ENCODE data around the gene HOXB4.
A peak's percentile ranks its signal among the peaks of the same experiment; 100 is the strongest.

HOXB4 gene

GRCh38 chr17:48555258-48556228 is 22.6 kb downstream of the HOXB4 start:
- FAIRE-seq, result peak; percentile 78
- no peak for DNase-seq (ENCODE audit: insufficient read length, low spot score)
- TF ChIP-seq POLR2A (IDR thresholded peaks at IDR 0.05; ENCODE audit: low read depth, low read length) (no peak), SPI1 (IDR thresholded peaks at IDR 0.05; ENCODE audit: low read depth, low read length) (no peak), POU2F2 (IDR thresholded peaks at IDR 0.05; ENCODE audit: low read depth, low read length) (no peak), TAF1 (IDR thresholded peaks at IDR 0.05; ENCODE audit: low read depth, low read length) (no peak)

DNA sequence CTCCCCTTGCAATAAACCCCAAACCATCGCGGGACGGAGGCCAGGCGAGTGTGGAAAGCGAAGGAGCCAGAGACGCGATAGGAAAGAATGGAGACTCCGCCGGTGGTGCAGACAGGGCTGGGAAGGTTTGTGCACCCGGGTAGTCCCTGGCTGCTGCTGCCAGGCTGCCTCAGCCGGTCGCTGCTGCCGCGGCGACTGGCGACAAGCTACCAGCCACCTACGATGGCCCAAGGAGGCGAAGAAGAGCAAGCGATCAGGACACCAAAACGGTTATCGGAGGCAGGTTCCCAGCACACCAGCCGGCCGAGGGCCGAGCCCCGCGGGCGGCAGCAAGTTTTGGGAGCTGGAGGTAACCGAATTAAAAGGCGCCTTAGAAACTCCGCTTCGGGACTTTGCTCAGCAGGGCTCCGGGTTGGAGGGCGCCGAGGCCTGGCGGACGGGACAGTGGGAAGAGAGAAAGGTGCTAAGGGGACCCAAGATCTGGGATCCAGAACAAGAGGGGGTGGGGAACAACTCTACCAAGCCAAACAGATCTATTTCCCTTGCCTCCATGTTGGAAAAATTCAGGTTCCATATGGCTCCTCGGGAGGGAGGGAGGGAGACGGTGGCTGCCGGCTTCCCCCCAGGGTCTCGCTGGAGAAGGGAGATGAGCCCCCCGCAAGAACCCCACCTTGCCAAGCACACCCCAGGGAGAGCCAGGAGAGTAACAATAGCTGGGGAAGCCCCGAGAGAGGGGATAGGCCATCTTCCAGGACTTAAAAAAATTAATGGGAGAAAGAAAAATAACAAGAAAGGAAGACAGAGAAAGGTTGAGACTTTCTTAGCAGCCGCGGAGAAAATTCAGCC is 23.5 kb downstream of the HOXB4 start:
- DNase-seq (ENCODE audit: insufficient read length, low spot score), result no peak
- no peak for TF ChIP-seq POU2F2 (IDR thresholded peaks at IDR 0.05; ENCODE audit: low read depth, low read length)
- TF ChIP-seq PAX5 (IDR thresholded peaks at IDR 0.05; ENCODE audit: insufficient read depth, low read length, severe bottlenecking), result no peak
- TF ChIP-seq TAF1 (IDR thresholded peaks at IDR 0.05; ENCODE audit: low read depth, low read length), result no peak
- no peak for TF ChIP-seq POLR2AphosphoS5 (IDR thresholded peaks at IDR 0.05; ENCODE audit: low read depth, low read length)
- TF ChIP-seq SPI1 (IDR thresholded peaks at IDR 0.05; ENCODE audit: low read depth, low read length), result no peak
- TF ChIP-seq POLR2A (IDR thresholded peaks at IDR 0.05; ENCODE audit: low read depth, low read length), result no peak
- no peak for FAIRE-seq

DNA sequence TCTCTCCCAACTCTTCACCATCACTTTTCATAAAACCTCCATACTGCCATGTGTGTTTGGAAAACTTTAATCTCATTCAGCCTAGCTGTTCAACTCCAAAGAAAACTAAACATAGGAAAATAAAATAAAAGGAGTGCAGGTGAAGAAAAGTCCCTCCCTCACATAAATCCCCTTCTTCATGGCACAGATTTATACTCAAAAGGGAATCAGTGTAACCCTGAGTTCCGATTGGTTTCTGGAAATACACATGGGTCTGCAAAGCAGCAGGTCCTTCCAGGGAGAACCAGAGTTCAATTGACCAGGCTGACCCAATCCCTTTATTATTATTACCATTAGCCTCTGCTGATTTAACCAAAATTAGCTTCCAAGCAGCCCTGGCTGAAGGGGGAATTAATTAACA is 24.3 kb downstream of the HOXB4 start:
- FAIRE-seq (no peak), DNase-seq (ENCODE audit: insufficient read length, low spot score) (no peak)
- TF ChIP-seq POU2F2 (IDR thresholded peaks at IDR 0.05; ENCODE audit: low read depth, low read length) (no peak), SPI1 (IDR thresholded peaks at IDR 0.05; ENCODE audit: low read depth, low read length) (no peak), TAF1 (IDR thresholded peaks at IDR 0.05; ENCODE audit: low read depth, low read length) (no peak), POLR2AphosphoS5 (IDR thresholded peaks at IDR 0.05; ENCODE audit: low read depth, low read length) (no peak), POLR2A (IDR thresholded peaks at IDR 0.05; ENCODE audit: low read depth, low read length) (no peak), PAX5 (IDR thresholded peaks at IDR 0.05; ENCODE audit: insufficient read depth, low read length, severe bottlenecking) (no peak)

DNA sequence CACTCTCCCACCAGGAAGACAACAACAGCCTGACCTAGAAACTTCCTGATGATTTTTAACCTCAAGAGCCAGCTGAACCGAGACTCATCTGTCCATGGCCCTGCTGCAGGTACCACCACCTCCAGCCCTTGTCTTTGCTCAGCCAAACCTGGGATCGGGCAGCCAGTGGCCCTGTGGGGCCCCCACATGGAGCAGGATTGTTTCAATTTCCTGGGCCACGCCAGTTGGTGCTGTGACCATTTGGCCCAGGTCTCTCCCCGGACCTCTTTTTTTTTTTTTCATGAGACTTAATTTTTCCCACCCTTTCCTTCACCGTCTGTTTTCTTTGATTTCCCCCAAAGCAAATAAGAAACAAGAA is 25.0 kb downstream of the HOXB4 start:
- TF ChIP-seq SPI1 (IDR thresholded peaks at IDR 0.05; ENCODE audit: low read depth, low read length), result no peak
- no peak for TF ChIP-seq TAF1 (IDR thresholded peaks at IDR 0.05; ENCODE audit: low read depth, low read length)
- TF ChIP-seq POU2F2 (IDR thresholded peaks at IDR 0.05; ENCODE audit: low read depth, low read length), result no peak
- no peak for TF ChIP-seq POLR2A (IDR thresholded peaks at IDR 0.05; ENCODE audit: low read depth, low read length)
- TF ChIP-seq POLR2AphosphoS5 (IDR thresholded peaks at IDR 0.05; ENCODE audit: low read depth, low read length), result no peak
- TF ChIP-seq PAX5 (IDR thresholded peaks at IDR 0.05; ENCODE audit: insufficient read depth, low read length, severe bottlenecking), result no peak
- FAIRE-seq, result no peak
- DNase-seq (ENCODE audit: insufficient read length, low spot score), result no peak

DNA sequence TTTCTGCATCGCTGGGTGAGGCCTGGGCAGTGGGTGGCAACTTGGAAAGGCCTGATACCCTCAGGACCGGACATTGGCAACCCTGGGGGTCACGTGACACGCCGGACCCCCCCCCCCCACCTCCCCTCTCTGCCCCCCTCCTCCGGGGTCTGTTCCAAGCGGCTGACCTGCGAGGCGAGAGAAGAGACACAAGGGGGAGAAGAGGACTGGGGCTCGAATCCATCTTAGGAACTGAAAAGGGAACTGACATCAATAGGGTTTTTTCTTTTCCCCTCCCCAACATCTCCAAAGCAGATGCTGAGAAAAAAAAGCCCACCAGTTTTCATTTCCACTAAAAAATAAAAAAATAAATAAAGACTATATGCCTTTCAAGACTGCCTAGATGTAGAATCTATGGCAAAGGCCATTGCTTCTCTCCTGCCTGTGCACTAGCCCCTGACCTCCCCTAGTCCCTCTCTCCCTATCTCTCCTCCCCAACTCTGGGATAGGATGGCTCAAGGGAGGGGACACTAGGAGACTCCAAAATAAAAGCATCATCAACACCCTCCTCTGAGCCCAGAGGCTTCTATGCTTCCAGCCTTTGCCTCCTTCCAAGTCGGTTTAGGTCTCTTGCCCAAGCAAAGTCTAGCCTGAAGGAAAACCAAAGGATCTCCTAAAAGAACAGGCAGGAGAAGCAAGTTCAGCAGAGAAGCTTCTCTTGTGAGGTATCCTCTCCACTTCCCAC is 25.5 kb downstream of the HOXB4 start:
- DNase-seq (ENCODE audit: insufficient read length, low spot score) (no peak), FAIRE-seq (no peak)
- TF ChIP-seq SPI1 (IDR thresholded peaks at IDR 0.05; ENCODE audit: low read depth, low read length), result peak; percentile 58
- no peak for TF ChIP-seq TAF1 (IDR thresholded peaks at IDR 0.05; ENCODE audit: low read depth, low read length)
- no peak for TF ChIP-seq POU2F2 (IDR thresholded peaks at IDR 0.05; ENCODE audit: low read depth, low read length)

GRCh38 chr17:48551596-48552465 is 26.3 kb downstream of the HOXB4 start:
- DNase-seq (ENCODE audit: insufficient read length, low spot score), result no peak
- no peak for FAIRE-seq
- no peak for TF ChIP-seq PAX5 (IDR thresholded peaks at IDR 0.05; ENCODE audit: insufficient read depth, low read length, severe bottlenecking)
- TF ChIP-seq POLR2AphosphoS5 (IDR thresholded peaks at IDR 0.05; ENCODE audit: low read depth, low read length), result no peak
- no peak for TF ChIP-seq SPI1 (IDR thresholded peaks at IDR 0.05; ENCODE audit: low read depth, low read length)
- no peak for TF ChIP-seq TAF1 (IDR thresholded peaks at IDR 0.05; ENCODE audit: low read depth, low read length)
- no peak for TF ChIP-seq POU2F2 (IDR thresholded peaks at IDR 0.05; ENCODE audit: low read depth, low read length)
- no peak for TF ChIP-seq POLR2A (IDR thresholded peaks at IDR 0.05; ENCODE audit: low read depth, low read length)

- no peak for FAIRE-seq
- no peak for DNase-seq (ENCODE audit: insufficient read length, low spot score)
- no peak for TF ChIP-seq SPI1 (IDR thresholded peaks at IDR 0.05; ENCODE audit: low read depth, low read length)
- no peak for TF ChIP-seq TAF1 (IDR thresholded peaks at IDR 0.05; ENCODE audit: low read depth, low read length)
- no peak for TF ChIP-seq PAX5 (IDR thresholded peaks at IDR 0.05; ENCODE audit: insufficient read depth, low read length, severe bottlenecking)
- TF ChIP-seq POLR2AphosphoS5 (IDR thresholded peaks at IDR 0.05; ENCODE audit: low read depth, low read length), result no peak
- no peak for TF ChIP-seq POLR2A (IDR thresholded peaks at IDR 0.05; ENCODE audit: low read depth, low read length)
- TF ChIP-seq POU2F2 (IDR thresholded peaks at IDR 0.05; ENCODE audit: low read depth, low read length), result no peak
Measured at GRCh38 chr17:48551214-48551555, 27.0 kb downstream of the HOXB4 start.

DNA sequence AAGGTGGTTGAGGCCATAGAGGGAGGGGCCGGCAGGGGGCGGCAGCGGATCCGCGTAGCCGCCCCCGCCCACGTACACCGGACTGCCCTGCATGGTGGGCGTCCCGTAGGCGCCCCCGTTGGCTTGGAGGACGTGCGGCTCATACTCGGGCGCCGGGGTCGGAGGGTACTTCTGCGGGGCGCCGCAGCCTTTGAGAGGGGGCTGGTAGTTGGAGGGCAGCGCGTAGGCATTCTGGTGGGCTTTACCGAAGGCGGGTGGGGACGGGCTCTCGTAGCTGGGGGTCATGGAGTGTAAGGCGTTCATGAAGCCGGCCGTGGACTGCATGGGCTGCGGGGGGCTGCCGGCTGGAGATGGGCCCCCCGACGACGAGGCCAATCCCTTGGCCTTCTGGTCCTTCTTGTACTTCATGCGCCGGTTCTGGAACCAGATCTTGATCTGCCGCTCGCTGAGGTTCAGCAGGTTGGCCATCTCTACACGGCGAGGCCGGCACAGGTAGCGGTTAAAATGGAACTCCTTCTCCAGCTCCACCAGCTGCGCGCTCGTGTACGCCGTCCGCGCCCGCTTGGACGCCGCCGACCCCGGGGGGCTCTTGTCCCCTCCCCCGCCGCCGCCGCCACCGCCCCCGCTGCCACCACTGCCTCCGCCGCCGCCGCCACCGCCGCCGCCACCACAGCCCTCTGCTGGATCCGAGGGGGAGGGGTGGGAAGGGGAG is 27.5 kb downstream of the HOXB4 start:
- no peak for TF ChIP-seq TAF1 (IDR thresholded peaks at IDR 0.05; ENCODE audit: low read depth, low read length)
- TF ChIP-seq SPI1 (IDR thresholded peaks at IDR 0.05; ENCODE audit: low read depth, low read length), result no peak
- TF ChIP-seq POU2F2 (IDR thresholded peaks at IDR 0.05; ENCODE audit: low read depth, low read length), result no peak
- TF ChIP-seq PAX5 (IDR thresholded peaks at IDR 0.05; ENCODE audit: insufficient read depth, low read length, severe bottlenecking), result no peak
- no peak for TF ChIP-seq POLR2A (IDR thresholded peaks at IDR 0.05; ENCODE audit: low read depth, low read length)
- no peak for TF ChIP-seq POLR2AphosphoS5 (IDR thresholded peaks at IDR 0.05; ENCODE audit: low read depth, low read length)
- FAIRE-seq (no peak), DNase-seq (ENCODE audit: insufficient read length, low spot score) (no peak)

Data from GM12891 (cell line).